ENCODE measurements around the gene MAGEE2.
A peak's percentile ranks its signal among the peaks of the same experiment; 100 is the strongest.
"Not testable (repeated sequence)": the region's sequence is repeated elsewhere in the genome, so short reads cannot be mapped to it uniquely, and the experiment has no call there.

MAGEE2 gene

GRCh38 chrX:75784680-75785491 lies at the start of gene MAGEE2:
Gene MAGEE2 (minus strand): TSS chrX:75785254. CDS start chrX:75785051, 203 bp downstream.
- DNase-seq (ENCODE audit: low read depth in 2 of 2) = peak in 1 of 2 experiments; percentile 13

- DNase-seq (ENCODE audit: low read depth in 2 of 2) = no peak
Measured at GRCh38 chrX:75786290-75786689, 1.2 kb upstream of the MAGEE2 start.

GRCh38 chrX:75781611-75782010 lies 3.4 kb downstream of the MAGEE2 start:
- no peak for DNase-seq (ENCODE audit: low read depth in 2 of 2)

- not testable (repeated sequence) for DNase-seq (ENCODE audit: low read depth in 2 of 2)
Measured at GRCh38 chrX:75768063-75768462, 17.0 kb downstream of the MAGEE2 start.

GRCh38 chrX:75748431-75748830 lies 36.6 kb downstream of the MAGEE2 start:
- DNase-seq (ENCODE audit: low read depth in 2 of 2) = no peak

- peak; percentile 1 to 7 for DNase-seq (ENCODE audit: low read depth in 2 of 2)
Measured at GRCh38 chrX:75746891-75747639, 38.0 kb downstream of the MAGEE2 start.
